Stimulated activated CD8-positive, alpha-beta memory T cell treated with anti-CD3 and anti-CD28 coated beads, Interleukin-7, amount 100 ng/mL, for 4 hours (primary cell): ENCODE results near the gene ADD2.
"Not testable (repeated sequence)": the region's sequence is repeated elsewhere in the genome, so short reads cannot be mapped to it uniquely, and the experiment has no call there.

ENCODE experiments used
- DNase-seq, 2 donors: peaks; one replicate each; pipeline ENCODE4 v3.0.0-alpha.2; 2020; ENCODE audit warnings: low read depth in 2 of 2

The ADD2 gene

GRCh38 chr2:70638561-70638960 is 129.4 kb downstream of the ADD2 start:
- no peak for DNase-seq

GRCh38 chr2:70633508-70633907 is 134.5 kb downstream of the ADD2 start:
- no peak for DNase-seq

- no peak for DNase-seq
These were observed 135.0 kb downstream of the ADD2 start for GRCh38 chr2:70632966-70633365.

GRCh38 chr2:70632388-70632787 is 135.6 kb downstream of the ADD2 start:
- no peak for DNase-seq

GRCh38 chr2:70630761-70631160 is 137.2 kb downstream of the ADD2 start:
- DNase-seq = no peak

- no peak for DNase-seq
These were observed 140.6 kb downstream of the ADD2 start for GRCh38 chr2:70627211-70627898.

GRCh38 chr2:70626254-70626990 is 141.6 kb downstream of the ADD2 start:
- DNase-seq = no peak

GRCh38 chr2:70621536-70621935 is 146.5 kb downstream of the ADD2 start:
- DNase-seq = not testable (repeated sequence)

GRCh38 chr2:70620020-70620419 is 148.0 kb downstream of the ADD2 start:
- DNase-seq = no peak

- no peak for DNase-seq
These were observed 148.8 kb downstream of the ADD2 start for GRCh38 chr2:70619167-70619566.

GRCh38 chr2:70616168-70616694 is 151.8 kb downstream of the ADD2 start:
- DNase-seq = no peak

- DNase-seq = no peak
These were observed 152.8 kb downstream of the ADD2 start for GRCh38 chr2:70615222-70615621.

- DNase-seq = no peak
These were observed 154.5 kb downstream of the ADD2 start for GRCh38 chr2:70613521-70613920.

- no peak for DNase-seq
These were observed 155.4 kb downstream of the ADD2 start for GRCh38 chr2:70612574-70612973.

- DNase-seq = no peak
These were observed 159.6 kb downstream of the ADD2 start for GRCh38 chr2:70608373-70608772.

GRCh38 chr2:70607121-70607561 is 160.9 kb downstream of the ADD2 start:
- DNase-seq = no peak
